Upper lobe of left lung (tissue), 6 donors: ENCODE results near the gene METTL26. TPM values are rescaled to one million over a fixed set of nuclear protein-coding genes. Genes with fewer than 3 reads are reported as not detected.

Source experiments
- ATAC-seq, 2 donors: fragments of 200-7000 bp; cut with Tn5 transposase; one replicate each; pipeline ENCODE4 v1.9.1; 2022; ENCODE audit warnings: mild to moderate bottlenecking in 2 of 2, moderate library complexity in 2 of 2; ENCODE audit not compliant: low FRiP score in 2 of 2
- DNase-seq, 2 donors: peaks; one replicate each; pipeline ENCODE4 v3.0.0-alpha.2; 2019 to 2020
- H3K27ac ChIP-seq, 4 donors: fragments of 200-600 bp; sonication (generic); one replicate each; pipeline ENCODE4 v1.5.1; 2016 to 2019
- H3K27me3 ChIP-seq, 4 donors: fragments of 200-600 bp; sonication (generic); one replicate each; pipeline ENCODE4 v1.5.1; 2017 to 2019
- H3K36me3 ChIP-seq, 4 donors: fragments of 200-600 bp; sonication (generic); one replicate each; pipeline ENCODE4 v1.5.1; 2016 to 2019
- H3K4me1 ChIP-seq, 4 donors: fragments of 200-600 bp; sonication (generic); one replicate each; pipeline ENCODE4 v1.5.1; 2018 to 2019
- H3K4me3 ChIP-seq, 4 donors: fragments of 200-600 bp; sonication (generic); one replicate each; pipeline ENCODE4 v1.5.1; 2017 to 2019; ENCODE audit warnings: mild to moderate bottlenecking in 2 of 4, moderate library complexity in 1 of 4
- H3K9me3 ChIP-seq, 4 donors: fragments of 200-600 bp; sonication (generic); one replicate each; pipeline ENCODE4 v1.5.1; 2018 to 2019
- CTCF ChIP-seq, 6 experiments: fragments of 450-650 bp in 4 of 6; fragments of 200-600 bp in 2 of 6; sonication (generic) in 2 of 6; IDR thresholded peaks; one replicate each; pipeline ENCODE4 v1.5.1; 2016 to 2019; ENCODE audit warnings: antibody characterized with exemption in 6 of 6
- EP300 ChIP-seq, 4 donors: sonication (generic); formaldehyde crosslinking; IDR thresholded peaks; one replicate each; pipeline ENCODE4 v1.5.1; 2017; ENCODE audit warnings: antibody characterized with exemption in 4 of 4, control low read depth in 2 of 4
- POLR2A ChIP-seq, 4 donors: fragments of 450-650 bp; IDR thresholded peaks; one replicate each; pipeline ENCODE4 v1.5.1; 2016 to 2017; ENCODE audit warnings: antibody characterized with exemption in 4 of 4, mild to moderate bottlenecking in 2 of 4
- POLR2AphosphoS5 ChIP-seq, 2 donors: sonication (generic); formaldehyde crosslinking; IDR thresholded peaks; one replicate each; pipeline ENCODE4 v1.5.1; 2017; ENCODE audit warnings: antibody characterized with exemption in 2 of 2
- WGBS, 2 donors: methylation state at CpG; one replicate each; pipeline ENCODE4 v1.1.5; 2017 to 2018; 5-methylcytosine and 5-hydroxymethylcytosine counted together
- total RNA-seq, 6 donors: library from RNA; depleted of rRNA in 4 of 6; stranded (reverse); fragments of >200 nt in 4 of 6; gene quantifications; one replicate each; pipeline versions ENCODE4 v1.1.0 to v1.2.1, GENCODE V29; 2016 to 2021
- donor health status: DM: no; HTN: no; CAD: no; lungs with moderate emphysema.
- donor health status: DM: no; HTN: yes; CAD: no; lungs with severe emphysema.

METTL26 gene
- total RNA-seq, 6 donors from 2014 or later, result 69.5 to 210 (median 111) TPM

GRCh38 chr16:676913-677312 lies 40.8 kb upstream of the METTL26 start:
- peak in 1 of 2 donors; percentile 2 for ATAC-seq

GRCh38 chr16:676565-676902 lies 40.4 kb upstream of the METTL26 start:
- H3K9me3 ChIP-seq, result no peaks in the 10 kb centered on the region
- ATAC-seq (no peak), DNase-seq (no peak)
- 75 to 89% methylated on average over 9 to 19 of the region's 21 CpGs for WGBS, 2 donors
- no peak for TF ChIP-seq CTCF (IDR thresholded peaks at IDR 0.05)
- no peak for TF ChIP-seq EP300 (IDR thresholded peaks at IDR 0.05)
- no peak for TF ChIP-seq POLR2A (IDR thresholded peaks at IDR 0.05)
- TF ChIP-seq POLR2AphosphoS5 (IDR thresholded peaks at IDR 0.05), result no peak
- H3K36me3 ChIP-seq, result peaks cover 10 to 29% (median 23%) of the 10 kb centered on the region in 4 donors
- H3K4me1 ChIP-seq, result peaks cover 22 to 54% (median 30%) of the 10 kb centered on the region in 4 donors
- H3K27ac ChIP-seq, result no peak overlapping the region
- H3K27me3 ChIP-seq, result no peaks in the 10 kb centered on the region
- H3K4me3 ChIP-seq, result no peak overlapping the region

More at GRCh38 chr16:676913-677312, 40.8 kb upstream of the METTL26 start:
- TF ChIP-seq POLR2A (IDR thresholded peaks at IDR 0.05) (no peak), CTCF (IDR thresholded peaks at IDR 0.05) (no peak), POLR2AphosphoS5 (IDR thresholded peaks at IDR 0.05) (no peak), EP300 (IDR thresholded peaks at IDR 0.05) (no peak)
- Histone ChIP-seq H3K9me3 (no peaks in the 10 kb centered on the region), H3K36me3 (peaks cover 11 to 29% (median 23%) of the 10 kb centered on the region in 4 donors), H3K4me1 (peaks cover 26 to 58% (median 34%) of the 10 kb centered on the region in 4 donors), H3K4me3 (no peak overlapping the region), H3K27ac (no peak overlapping the region), H3K27me3 (no peaks in the 10 kb centered on the region)
- DNase-seq, result peak; percentile 84 to 91
- 59 to 66% methylated on average over 19 to 23 of the region's 23 CpGs for WGBS, 2 donors

DNA sequence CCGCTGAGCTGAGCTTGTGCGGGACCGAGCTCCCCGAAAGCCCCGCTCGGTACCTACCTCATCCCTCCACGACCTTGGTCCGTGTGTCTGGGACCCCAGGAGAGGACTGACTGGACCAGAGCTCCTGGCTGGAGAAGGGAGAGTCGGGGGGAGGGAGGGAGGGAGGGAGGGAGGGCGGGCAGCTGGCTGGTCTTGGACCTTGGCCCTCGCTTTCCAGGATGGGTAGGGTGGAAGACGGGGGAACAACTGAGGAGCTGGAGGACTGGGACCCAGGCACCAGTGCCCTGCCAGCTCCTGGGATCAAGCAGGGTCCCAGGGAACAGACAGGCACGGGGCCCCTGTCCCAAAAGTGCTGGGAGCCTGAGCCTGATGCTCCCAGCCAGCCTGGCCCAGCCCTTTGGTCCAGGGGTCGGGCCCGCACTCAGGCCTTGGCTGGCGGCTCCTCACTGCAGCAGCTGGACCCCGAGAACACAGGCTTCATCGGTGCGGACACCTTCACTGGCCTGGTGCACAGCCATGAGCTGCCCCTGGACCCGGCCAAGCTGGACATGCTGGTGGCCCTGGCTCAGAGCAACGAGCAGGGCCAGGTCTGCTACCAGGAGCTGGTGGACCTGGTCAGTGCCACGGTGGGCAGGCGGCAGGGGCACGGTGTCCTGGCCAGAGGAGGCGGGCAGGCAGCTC lies 39.9 kb upstream of the METTL26 start:
- peak overlapping the region in 3 of 4 donors; percentile 21 to 37 (median 24) for H3K4me3 ChIP-seq
- no peaks in the 10 kb centered on the region for H3K27me3 ChIP-seq
- no peak for TF ChIP-seq EP300 (IDR thresholded peaks at IDR 0.05)
- no peak for TF ChIP-seq POLR2AphosphoS5 (IDR thresholded peaks at IDR 0.05)
- peaks cover 14 to 31% (median 27%) of the 10 kb centered on the region in 4 donors for H3K36me3 ChIP-seq
- WGBS, 2 donors, result 35 to 58% methylated on average over 6 to 24 of the region's 25 CpGs
- H3K9me3 ChIP-seq, result no peaks in the 10 kb centered on the region
- H3K4me1 ChIP-seq, result peaks cover 17 to 49% (median 25%) of the 10 kb centered on the region in 4 donors
- ATAC-seq (no peak), DNase-seq (peak in 1 of 2 donors; percentile 84)
- no peak overlapping the region for H3K27ac ChIP-seq

DNA sequence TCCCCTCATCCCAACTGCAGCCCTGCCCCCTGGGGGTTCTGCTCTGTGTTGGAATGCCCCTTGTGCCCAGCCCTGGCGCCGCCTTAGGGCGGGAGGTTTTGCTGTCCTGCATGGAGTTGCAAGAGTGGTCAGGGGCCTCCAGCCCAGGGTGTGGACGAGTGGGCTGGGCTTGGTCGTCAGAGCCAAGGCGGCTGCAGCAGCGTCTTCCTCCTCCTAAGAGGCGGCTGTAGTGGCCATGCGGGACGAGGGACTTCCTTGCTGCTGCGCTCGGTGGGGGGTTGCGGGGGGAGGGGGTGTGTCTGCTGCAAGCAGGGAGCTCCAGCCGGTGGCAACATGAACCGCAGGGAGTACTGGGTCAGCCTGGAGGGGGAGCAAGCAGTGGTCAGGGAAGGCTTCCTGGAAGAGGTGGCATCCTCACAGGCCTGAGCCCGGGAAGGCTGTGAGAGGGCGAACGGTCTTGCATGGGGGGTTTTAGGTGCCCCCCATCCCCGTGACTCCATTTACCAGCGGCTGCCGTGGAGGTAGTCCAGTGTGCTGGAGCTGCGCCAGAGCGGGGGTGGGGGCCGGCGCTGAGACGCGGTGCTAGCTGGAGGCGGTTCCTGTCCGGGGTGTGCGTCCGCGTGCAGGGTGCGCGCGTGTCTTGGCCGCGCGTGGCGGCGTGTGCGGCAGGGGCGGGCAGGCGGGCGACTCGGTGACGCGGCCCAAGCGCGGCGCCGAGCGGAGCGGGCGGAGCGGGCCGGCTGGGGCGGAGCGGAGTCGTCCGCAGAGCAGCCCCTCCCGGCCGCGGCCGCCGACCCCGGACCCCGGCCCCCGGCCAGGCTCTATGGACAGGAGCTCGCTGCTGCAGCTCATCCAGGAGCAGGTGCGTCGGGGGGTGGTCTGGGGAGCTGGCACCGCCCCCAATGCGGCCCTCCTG lies 39.1 kb upstream of the METTL26 start, which contains the start of gene RHBDL1:
Gene RHBDL1 (plus strand): TSS at position 704 of the 916 bp plus-strand sequence. CDS start 120 bp downstream, at position 824.
- H3K4me1 ChIP-seq, result peaks cover 13 to 45% (median 21%) of the 10 kb centered on the region in 4 donors
- no peak for TF ChIP-seq POLR2A (IDR thresholded peaks at IDR 0.05)
- TF ChIP-seq CTCF (IDR thresholded peaks at IDR 0.05), result no peak
- no peak for TF ChIP-seq POLR2AphosphoS5 (IDR thresholded peaks at IDR 0.05)
- TF ChIP-seq EP300 (IDR thresholded peaks at IDR 0.05), result no peak

More for the DNA sequence above, 39.1 kb upstream of the METTL26 start, which contains the start of gene RHBDL1:
- ATAC-seq (no peak), DNase-seq (peak in 1 of 2 donors; percentile 90)
- Histone ChIP-seq H3K27me3 (no peaks in the 10 kb centered on the region), H3K4me3 (peak within 1 kb of the TSS in 3 of 4 donors; percentile 21 to 37 (median 24)), H3K9me3 (no peaks in the 10 kb centered on the region), H3K27ac (no peak within 1 kb of the TSS), H3K36me3 (peaks cover 22 to 39% (median 35%) of the 10 kb centered on the region in 4 donors)
- 4 to 14% methylated on average over 12 to 24 of the region's 73 CpGs for WGBS, 2 donors
